Pericardium fibroblast (primary cell): ENCODE measurements around the gene STAM2. TPM values are rescaled to one million over a fixed set of nuclear protein-coding genes. Genes with fewer than 3 reads are reported as not detected.

Source experiments
- total RNA-seq: library from RNA; depleted of rRNA; stranded (reverse); fragments of >200 nt; gene quantifications from 2 replicates; pipeline ENCODE4 v1.2.3, GENCODE V29; 2015

The STAM2 gene
- 24.2 and 25.3 TPM in 2 replicates for total RNA-seq

DNA sequence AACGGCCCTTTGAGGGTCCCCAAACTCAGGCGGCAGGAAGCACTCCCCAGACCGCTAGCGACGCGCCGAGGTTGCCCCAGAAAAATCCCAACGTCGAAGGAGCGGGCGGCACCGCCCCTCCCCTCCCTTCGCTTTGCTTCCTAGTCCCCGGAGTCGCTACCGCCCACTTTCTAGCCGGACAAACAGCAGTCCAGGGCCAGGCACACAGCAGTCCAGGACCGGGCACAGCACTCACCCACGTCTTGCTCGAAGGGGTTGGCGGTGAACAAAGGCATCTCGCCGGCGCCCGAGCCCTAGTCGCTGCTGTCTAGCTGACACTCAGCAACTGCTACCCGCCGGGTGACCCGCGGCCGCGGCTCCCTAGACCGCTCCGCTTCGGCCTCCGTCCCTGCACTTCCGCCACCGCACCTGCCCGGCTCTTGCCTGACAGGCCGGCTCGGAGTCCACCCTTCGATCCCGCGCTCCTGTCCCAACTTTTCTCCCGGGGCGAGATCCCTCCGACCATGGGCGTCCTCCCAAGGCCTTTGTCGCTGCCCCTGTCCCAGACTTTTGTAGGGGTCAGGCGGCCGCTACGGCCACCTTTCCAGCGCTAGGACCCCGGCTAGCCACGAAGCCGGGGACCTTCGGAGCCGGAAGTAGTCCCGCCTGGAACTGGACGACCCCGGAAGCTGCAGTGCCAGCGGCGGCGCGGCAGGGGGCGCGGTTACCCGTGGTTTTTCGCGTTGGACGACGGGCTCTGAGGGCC, at the start of gene STAM2:
TSS of gene STAM2 (minus strand) at position 396 of the 745 bp plus-strand sequence. CDS start at position 275, 121 bp downstream.

DNA sequence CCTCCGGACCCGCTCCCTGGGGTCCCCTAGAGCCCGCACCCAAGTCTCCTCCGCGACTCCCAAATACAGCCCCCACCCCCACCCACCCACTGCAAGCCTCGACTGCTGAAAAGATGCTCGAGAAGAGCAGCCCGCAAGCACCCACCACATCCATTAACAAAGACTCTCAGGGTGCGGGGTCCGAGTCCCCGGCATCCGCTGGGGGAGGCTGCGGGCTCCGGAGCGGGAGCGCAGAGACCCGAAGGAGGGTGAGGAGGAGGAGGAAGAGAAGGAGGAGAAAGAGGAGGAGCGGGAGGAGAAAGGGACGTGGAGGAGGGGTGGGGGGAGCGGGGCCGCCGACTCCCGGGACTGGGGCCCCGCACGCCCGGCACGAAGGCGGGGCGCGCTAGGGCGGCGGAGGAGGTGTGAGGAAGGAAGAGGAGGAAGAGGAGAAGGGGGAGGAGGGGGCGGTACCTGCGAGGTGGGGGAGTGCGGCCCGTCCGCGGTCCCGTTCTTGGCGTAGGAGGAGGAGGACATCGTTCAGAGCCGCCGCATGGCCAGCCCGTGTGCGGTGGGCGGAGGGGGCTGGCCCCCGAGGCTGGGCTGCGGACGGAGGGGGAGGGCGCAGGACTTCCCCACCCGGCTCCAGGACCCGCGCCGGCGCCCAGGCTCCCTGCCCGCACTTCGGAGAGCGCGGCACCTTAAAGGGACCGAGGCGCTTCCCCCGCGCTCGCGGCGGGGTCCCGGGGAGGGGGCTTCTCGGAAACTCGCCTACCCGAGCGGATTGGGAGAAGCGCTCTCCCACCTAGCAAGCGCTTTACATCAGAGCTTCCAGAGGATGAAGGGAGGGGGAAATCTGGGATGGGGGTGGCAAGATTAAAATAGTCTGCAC, 76.8 kb downstream of the STAM2 start, which contains the start of gene CACNB4:
TSS of gene CACNB4 (minus strand) at position 549 of the 871 bp plus-strand sequence.

Other genes starting within 250 kb of the STAM2 start
- gene CACNB4, start 76.7 kb downstream of the STAM2 start, total RNA-seq: 0.93 and 2.0 TPM in 2 replicates
- gene FMNL2, start 159.4 kb upstream of the STAM2 start, total RNA-seq: 12.4 and 16.5 TPM in 2 replicates